IMR-90 (cell line): ENCODE data around the gene ATG9B. TPM values are rescaled to one million over a fixed set of nuclear protein-coding genes. Genes with fewer than 3 reads are reported as not detected.

ENCODE experiments used
- ATAC-seq: fragments of 200-7000 bp; cut with Tn5 transposase; 2 replicates; pipeline ENCODE4 v1.9.1; 2020; ENCODE audit warnings: low read depth, mild to moderate bottlenecking, moderate library complexity
- BruUV-seq: library from RNA; stranded (reverse); fragments of 400-500 nt; replicated peaks from 2 replicates; lab custom pipeline; 2021; lab: Mats Ljungman, UMichigan
- CTCF ChIA-PET: fragments of 300-600 bp; formaldehyde crosslinking; extraction: SDS; loops from one replicate; lab custom pipeline; 2021; ENCODE audit warnings: antibody characterized with exemption; lab: Yijun Ruan, JAX
- POLR2A ChIA-PET: fragments of 300-600 bp; sonication (Branson Sonifier 250); formaldehyde crosslinking; loops from one replicate; lab custom pipeline; 2022; ENCODE audit warnings: antibody characterized with exemption; ENCODE audit not compliant: unreplicated experiment; lab: Charles Lee
- DNase-seq: peaks from one replicate; pipeline ENCODE4 v3.0.0; 2013
- H2AFZ ChIP-seq: replicated peaks from 2 replicates; pipeline ENCODE3; 2013; ENCODE audit warnings: low read length, mild to moderate bottlenecking; ENCODE audit not compliant: poor library complexity
- H2AK5ac ChIP-seq: 2 replicates; pipeline ENCODE4 v1.6.1; 2013; ENCODE audit warnings: low read depth, low read length, inconsistent platforms
- H2AK9ac ChIP-seq: replicated peaks from 2 replicates; pipeline ENCODE3; 2013; ENCODE audit warnings: mild to moderate bottlenecking, low read depth, low read length, moderate library complexity; ENCODE audit not compliant: poor library complexity
- H2BK120ac ChIP-seq: 2 replicates; pipeline ENCODE4 v1.6.1; 2013; ENCODE audit warnings: low read depth, low read length, inconsistent platforms
- H2BK15ac ChIP-seq: 3 replicates; pipeline ENCODE4 v1.6.1; 2013; ENCODE audit warnings: low read depth, low read length, inconsistent platforms
- H2BK20ac ChIP-seq: 2 replicates; pipeline ENCODE4 v1.6.1; 2013; ENCODE audit warnings: low read depth, mild to moderate bottlenecking, inconsistent platforms, low read length, moderate library complexity
- H2BK5ac ChIP-seq: 2 replicates; pipeline ENCODE4 v1.6.1; 2013; ENCODE audit warnings: mild to moderate bottlenecking, low read depth, low read length, inconsistent platforms; ENCODE audit not compliant: poor library complexity, severe bottlenecking
- H3K14ac ChIP-seq: replicated peaks from 2 replicates; pipeline ENCODE4 v1.6.1; 2013; ENCODE audit warnings: low read depth, low read length, inconsistent platforms
- H3K18ac ChIP-seq: 2 replicates; pipeline ENCODE4 v1.6.1; 2013; ENCODE audit warnings: low read depth, low read length, control low read depth
- H3K23ac ChIP-seq: 2 replicates; pipeline ENCODE4 v1.6.1; 2013; ENCODE audit warnings: low read depth, low read length, inconsistent platforms
- H3K27ac ChIP-seq: 2 replicates; pipeline ENCODE4 v1.5.1; 2013; ENCODE audit warnings: mild to moderate bottlenecking, control low read depth, low read length; ENCODE audit not compliant: insufficient read depth
- H3K27me3 ChIP-seq: 2 replicates; pipeline ENCODE4 v1.6.1; 2013; ENCODE audit warnings: low read length; ENCODE audit not compliant: control insufficient read depth, insufficient read depth
- H3K36me3 ChIP-seq: 2 replicates; pipeline ENCODE4 v1.6.1; 2013; ENCODE audit warnings: low read length, mixed read lengths; ENCODE audit not compliant: control insufficient read depth, insufficient read depth
- H3K4ac ChIP-seq: 2 replicates; pipeline ENCODE4 v1.6.1; 2013; ENCODE audit warnings: low read depth, low read length, inconsistent platforms
- H3K4me1 ChIP-seq: 2 replicates; pipeline ENCODE4 v1.6.1; 2013; ENCODE audit warnings: low read length, mixed read lengths; ENCODE audit not compliant: control insufficient read depth, insufficient read depth
- H3K4me2 ChIP-seq: 2 replicates; pipeline ENCODE4 v1.6.1; 2013; ENCODE audit warnings: low read depth, mild to moderate bottlenecking, control low read depth, low read length, moderate library complexity
- H3K4me3 ChIP-seq: 2 replicates; pipeline ENCODE4 v1.5.1; 2013; ENCODE audit warnings: low read depth, mild to moderate bottlenecking, control low read depth, low read length, moderate library complexity; ENCODE audit not compliant: insufficient read depth
- H3K56ac ChIP-seq: 2 replicates; pipeline ENCODE4 v1.6.1; 2013; ENCODE audit warnings: low read length, inconsistent platforms; ENCODE audit not compliant: insufficient read depth; ENCODE audit errors: extremely low read depth
- H3K79me1 ChIP-seq, 2 experiments: 2 replicates each; pipeline ENCODE4 v1.6.1; 2013; ENCODE audit warnings: low read length in 2 of 2, inconsistent platforms in 1 of 2, low read depth in 1 of 2
- H3K9ac ChIP-seq: 2 replicates; pipeline ENCODE4 v1.6.1; 2013; ENCODE audit warnings: low read depth, low read length, control low read depth
- H3K9me1 ChIP-seq: 2 replicates; pipeline ENCODE4 v1.6.1; 2013; ENCODE audit warnings: low read length, inconsistent platforms; ENCODE audit not compliant: insufficient read depth
- H3K9me3 ChIP-seq: 2 replicates; pipeline ENCODE4 v1.6.1; 2013; ENCODE audit warnings: low read length; ENCODE audit not compliant: control insufficient read depth, insufficient read depth
- H4K20me1 ChIP-seq: 2 replicates; pipeline ENCODE4 v1.6.1; 2013; ENCODE audit warnings: low read length, inconsistent platforms; ENCODE audit not compliant: insufficient read depth
- H4K5ac ChIP-seq: 2 replicates; pipeline ENCODE4 v1.6.1; 2013; ENCODE audit warnings: mild to moderate bottlenecking, low read depth, low read length, control low read depth
- H4K8ac ChIP-seq, 2 experiments: 2 replicates each; pipeline ENCODE4 v1.6.1; 2013; ENCODE audit warnings: low read depth in 2 of 2, low read length in 2 of 2, control low read depth in 1 of 2, inconsistent platforms in 1 of 2
- H4K91ac ChIP-seq: 2 replicates; pipeline ENCODE4 v1.6.1; 2013; ENCODE audit warnings: low read depth, low read length, inconsistent platforms; ENCODE audit not compliant: insufficient read depth
- BHLHE40 ChIP-seq: fragments of 150-350 bp; IDR thresholded peaks from 2 replicates; pipeline ENCODE4 v1.6.1; 2016; ENCODE audit warnings: mild to moderate bottlenecking, low read depth, low read length
- CHD1 ChIP-seq: IDR thresholded peaks from 2 replicates; pipeline ENCODE4 v1.6.1; 2012; ENCODE audit warnings: low read depth, low read length, improper control_type of control experiment
- MAFK ChIP-seq: IDR thresholded peaks from 2 replicates; pipeline ENCODE4 v1.6.1; 2012; ENCODE audit warnings: low read depth, low read length, improper control_type of control experiment
- MAZ ChIP-seq: IDR thresholded peaks from 2 replicates; pipeline ENCODE4 v1.6.1; 2012; ENCODE audit warnings: low read depth, mild to moderate bottlenecking, low read length, improper control_type of control experiment, moderate library complexity, borderline replicate concordance
- MXI1 ChIP-seq: IDR thresholded peaks from 2 replicates; pipeline ENCODE4 v1.6.1; 2012; ENCODE audit warnings: low read depth, mild to moderate bottlenecking, low read length, moderate library complexity, borderline replicate concordance
- NFE2L2 ChIP-seq: fragments of 150-350 bp; IDR thresholded peaks from 2 replicates; pipeline ENCODE4 v1.6.1; 2016; ENCODE audit warnings: low read depth, mild to moderate bottlenecking, low read length
- POLR2A ChIP-seq: IDR thresholded peaks from 2 replicates; pipeline ENCODE4 v1.6.1; 2012; ENCODE audit warnings: mild to moderate bottlenecking, low read depth, low read length
- RAD21 ChIP-seq: IDR thresholded peaks from 2 replicates; pipeline ENCODE4 v1.6.1; 2012; ENCODE audit warnings: low read length, improper control_type of control experiment
- RFX5 ChIP-seq: IDR thresholded peaks from 2 replicates; pipeline ENCODE4 v1.8.0; 2012; ENCODE audit warnings: low read depth, mild to moderate bottlenecking, low read length, moderate library complexity
- SMC3 ChIP-seq: fragments of 150-350 bp; IDR thresholded peaks from 2 replicates; pipeline ENCODE4 v1.6.1; 2016; ENCODE audit warnings: low read depth, mild to moderate bottlenecking, antibody characterized with exemption, low read length, moderate library complexity
- WGBS, 2 experiments: methylation state at CpG; one replicate each; pipeline versions ENCODE4 v1.1.5 to v1.1.7; 2013; ENCODE audit warnings: missing lambda C conversion rate in 2 of 2; ENCODE audit not compliant: insufficient read length in 1 of 2; ENCODE audit errors: extremely low coverage in 2 of 2; 5-methylcytosine and 5-hydroxymethylcytosine counted together
- dilution Hi-C: fragments of 300-500 bp; cut with HindIII; formaldehyde crosslinking; loops from one replicate; pipeline ENCODE4 v1.14.3; 2018; ENCODE audit warnings: low sequenced_read_pairs; ENCODE audit not compliant: unreplicated experiment
- in situ Hi-C: fragments of 300-500 bp; cut with MboI; formaldehyde crosslinking; loops from 3 replicates; pipeline ENCODE4 v1.14.3; 2019; ENCODE audit warnings: low sequenced_read_pairs, inconsistent platforms, mixed read lengths
- intact Hi-C: fragments of 100-400 bp; cut with micrococcal nuclease; formaldehyde crosslinking; loops from 2 replicates; pipeline ENCODE4 v1.10.0; 2022
- polyA plus RNA-seq, 3 experiments: library from polyadenylated mRNA; depleted of rRNA; stranded (reverse); fragments of >200 nt; gene quantifications; 2 replicates each; pipeline ENCODE4 v1.2.3, GENCODE V29; 2012; ENCODE audit warnings: low replicate concordance in 1 of 3
- total RNA-seq: library from RNA; depleted of rRNA; stranded (reverse); fragments of >200 nt; gene quantifications from 2 replicates; pipeline ENCODE4 v1.2.3, GENCODE V29; 2012
- TF ChIP-seq, protein P1 (sequence below): fragments of 150-350 bp; IDR thresholded peaks from 2 replicates; pipeline ENCODE4 v1.6.1; 2016; ENCODE audit warnings: low read depth, mild to moderate bottlenecking, low read length, moderate library complexity, borderline replicate concordance
- TF ChIP-seq, protein P2 (sequence below): fragments of 150-350 bp; IDR thresholded peaks from 2 replicates; pipeline ENCODE4 v1.6.1; 2017; ENCODE audit warnings: mild to moderate bottlenecking, antibody characterized with exemption, low read length, low read depth

ATG9B gene
- total and polyA plus RNA-seq, 2 of the 4 experiments (the other 2 are of a cell fraction), result 0.18 to 0.91 TPM

DNA sequence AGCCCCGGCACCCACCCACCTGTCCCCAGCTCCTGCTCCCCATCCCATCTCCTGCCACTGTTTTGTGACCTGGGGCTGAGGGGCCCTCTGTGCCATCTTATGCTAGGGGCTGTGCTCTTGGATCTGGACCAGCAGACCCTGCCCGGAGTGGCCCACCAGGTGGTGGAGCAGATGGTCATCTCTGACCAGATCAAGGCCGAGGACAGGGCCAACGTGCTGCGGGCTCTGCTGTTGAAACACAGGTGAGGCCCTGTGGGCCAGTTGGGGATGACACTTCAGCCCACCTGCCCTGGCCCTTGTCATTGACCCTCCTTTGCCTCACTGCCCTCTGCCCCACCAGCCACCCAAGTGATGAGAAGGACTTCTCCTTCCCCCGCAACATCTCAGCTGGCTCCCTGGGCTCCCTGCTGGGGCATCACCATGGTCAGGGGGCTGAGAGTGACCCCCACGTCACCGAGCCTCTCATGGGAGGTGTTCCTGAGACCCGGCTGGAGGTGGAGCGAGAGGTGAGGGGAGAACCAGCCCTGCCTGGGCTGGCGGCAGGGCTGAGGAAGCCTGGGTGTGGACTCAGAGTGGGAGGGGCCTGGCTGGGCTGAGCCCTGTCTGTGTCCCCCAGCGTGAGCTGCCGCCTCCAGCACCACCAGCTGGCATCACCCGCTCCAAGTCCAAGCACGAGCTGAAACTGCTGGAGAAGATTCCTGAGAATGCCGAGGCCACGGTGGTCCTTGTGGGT, 45.7 kb upstream of the ATG9B start:
- Histone ChIP-seq H3K36me3 (peaks cover 86% of the 10 kb centered on the region), H3K79me1 (peaks cover 9 to 31% of the 10 kb centered on the region in 2 experiments), H4K5ac (no peak overlapping the region), H3K9ac (no peak overlapping the region), H3K4me1 (peaks cover 6% of the 10 kb centered on the region; the same call in 1 of the 2 replicates), H3K4me3 (no peak overlapping the region), H4K8ac (no peak overlapping the region), H3K9me1 (0 out of 2 replicates have a peak, but pooled peaks cover 4% of the 10 kb centered on the region), H2AK5ac (no peak overlapping the region), H3K27me3 (no peaks in the 10 kb centered on the region), H3K4me2 (no peak overlapping the region), H4K91ac (no peak overlapping the region), H3K9me3 (no peaks in the 10 kb centered on the region), H3K23ac (no peak overlapping the region), H2BK120ac (no peak overlapping the region), H3K18ac (no peak overlapping the region), H3K27ac (no peak overlapping the region), H3K4ac (no peak overlapping the region), H4K20me1 (peaks cover 9% of the 10 kb centered on the region), H3K56ac (no peak overlapping the region), H2BK20ac (no peak overlapping the region), H3K14ac (no peak overlapping the region), H2AK9ac (peak overlapping the region; percentile 28), H2AFZ (no peak overlapping the region), H2BK15ac (no peak overlapping the region), H2BK5ac (no peak overlapping the region)
- in situ Hi-C loops, result no loop called here
- BruUV-seq, result no TSS peak
- DNase-seq, result no peak
- POLR2A ChIA-PET, result no interaction called here
- intact Hi-C loops, result no loop called here
- no peak for TF ChIP-seq MAZ
- no peak for TF ChIP-seq NFE2L2
- no peak for TF ChIP-seq RAD21
- TF ChIP-seq MAFK, result no peak
- TF ChIP-seq SMC3, result no peak
- no peak for TF ChIP-seq MXI1
- TF ChIP-seq, protein P1, sequence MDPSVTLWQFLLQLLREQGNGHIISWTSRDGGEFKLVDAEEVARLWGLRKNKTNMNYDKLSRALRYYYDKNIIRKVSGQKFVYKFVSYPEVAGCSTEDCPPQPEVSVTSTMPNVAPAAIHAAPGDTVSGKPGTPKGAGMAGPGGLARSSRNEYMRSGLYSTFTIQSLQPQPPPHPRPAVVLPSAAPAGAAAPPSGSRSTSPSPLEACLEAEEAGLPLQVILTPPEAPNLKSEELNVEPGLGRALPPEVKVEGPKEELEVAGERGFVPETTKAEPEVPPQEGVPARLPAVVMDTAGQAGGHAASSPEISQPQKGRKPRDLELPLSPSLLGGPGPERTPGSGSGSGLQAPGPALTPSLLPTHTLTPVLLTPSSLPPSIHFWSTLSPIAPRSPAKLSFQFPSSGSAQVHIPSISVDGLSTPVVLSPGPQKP, result no peak
- no peak for TF ChIP-seq CHD1
- TF ChIP-seq POLR2A, result no peak
- no peak for TF ChIP-seq RFX5
- TF ChIP-seq, protein P2, sequence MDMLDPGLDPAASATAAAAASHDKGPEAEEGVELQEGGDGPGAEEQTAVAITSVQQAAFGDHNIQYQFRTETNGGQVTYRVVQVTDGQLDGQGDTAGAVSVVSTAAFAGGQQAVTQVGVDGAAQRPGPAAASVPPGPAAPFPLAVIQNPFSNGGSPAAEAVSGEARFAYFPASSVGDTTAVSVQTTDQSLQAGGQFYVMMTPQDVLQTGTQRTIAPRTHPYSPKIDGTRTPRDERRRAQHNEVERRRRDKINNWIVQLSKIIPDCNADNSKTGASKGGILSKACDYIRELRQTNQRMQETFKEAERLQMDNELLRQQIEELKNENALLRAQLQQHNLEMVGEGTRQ, result no peak
- no peak for TF ChIP-seq BHLHE40
- dilution Hi-C loops, result no loop called here
- ATAC-seq, result no peak
- CTCF ChIA-PET, result no interaction called here
- 81% methylated on average over 4 of the region's 17 CpGs; no CpG with 5 or more reads in 1 of the 2 experiments for WGBS, 2 experiments
